Measurements from ENCODE around the gene NTM.

- TF ChIP-seq POLR2AphosphoS5 (IDR thresholded peaks at IDR 0.05; ENCODE audit: borderline replicate concordance, low read depth, low read length), result no peak
- TF ChIP-seq EZH2 (IDR thresholded peaks at IDR 0.05), result no peak
These were observed 245.2 kb downstream of the NTM start for GRCh38 chr11:131615611-131616010.
